Right lobe of liver (tissue), 6 donors: ENCODE results near the gene LAPTM5. TPM values are rescaled to one million over a fixed set of nuclear protein-coding genes. Genes with fewer than 3 reads are reported as not detected.
A peak's percentile ranks its signal among the peaks of the same experiment; 100 is the strongest.

Experiments
- ATAC-seq, 4 donors: fragments of 200-7000 bp; cut with Tn5 transposase; one replicate each; pipeline ENCODE4 v1.9.1; 2020; ENCODE audit warnings: mild to moderate bottlenecking in 4 of 4, moderate library complexity in 4 of 4
- DNase-seq, 3 donors: peaks; one replicate each; pipeline ENCODE4 v3.0.0-alpha.2; 2020
- H3K27ac ChIP-seq, 3 donors: fragments of 200-600 bp; one replicate each; pipeline ENCODE4 v1.8.0; 2022
- H3K27me3 ChIP-seq, 2 donors: fragments of 200-600 bp; one replicate each; pipeline ENCODE4 v1.8.0; 2022
- H3K36me3 ChIP-seq, 4 donors: fragments of 200-600 bp; sonication (generic) in 1 of 4; one replicate each; pipeline versions ENCODE4 v1.5.1 to v1.8.0; 2017 to 2022; ENCODE audit warnings: control low read depth in 1 of 4
- H3K4me1 ChIP-seq, 4 donors: fragments of 200-600 bp; sonication (generic) in 1 of 4; one replicate each; pipeline versions ENCODE4 v1.5.1 to v1.8.0; 2017 to 2022; ENCODE audit warnings: control low read depth in 1 of 4
- H3K4me3 ChIP-seq, 3 donors: fragments of 200-600 bp; one replicate each; pipeline ENCODE4 v1.8.0; 2022
- H3K9me3 ChIP-seq, 4 donors: fragments of 200-600 bp; sonication (generic) in 1 of 4; one replicate each; pipeline versions ENCODE4 v1.5.1 to v1.8.0; 2017 to 2022; ENCODE audit warnings: control low read depth in 1 of 4
- POLR2A ChIP-seq: fragments of 450-650 bp; IDR thresholded peaks from one replicate; pipeline ENCODE4 v1.6.1; 2017; ENCODE audit warnings: antibody characterized with exemption, mild to moderate bottlenecking
- WGBS: methylation state at CpG from one replicate; pipeline ENCODE4 v1.1.6; 2018; ENCODE audit warnings: low coverage, low lambda C conversion rate; ENCODE audit not compliant: insufficient coverage; ENCODE audit errors: missing lambda C conversion rate; 5-methylcytosine and 5-hydroxymethylcytosine counted together
- intact Hi-C, 2 donors: fragments of 100-400 bp; cut with DNase I; formaldehyde crosslinking; loops; one replicate each; pipeline versions ENCODE4 v1.11.2 to v1.14.1; 2022
- total RNA-seq, 6 experiments: library from RNA; depleted of rRNA in 2 of 6; stranded (reverse); fragments of >200 nt in 2 of 6; fragmentation: NEBNext Ultra II Directional in 3 of 6; extraction: Animal tissue kit (Norgen Biotek cat#: 25700) in 3 of 6; gene quantifications; one replicate each; pipeline versions ENCODE4 v1.1.0 to v1.2.4, GENCODE V29; 2016 to 2023
- TF ChIP-seq, protein P1 (sequence below), 4 donors: fragments of 200-600 bp in 3 of 4; fragments of 450-650 bp in 1 of 4; IDR thresholded peaks; one replicate each; pipeline versions ENCODE4 v1.5.1 to v1.8.0; 2016 to 2022; ENCODE audit warnings: antibody characterized with exemption in 4 of 4, mild to moderate bottlenecking in 2 of 4
- donor health status: DM: no; HTN: yes; CAD: no.
- donor health status: DM: no; HTN: no; CAD: no.
- donor health status: DM: no; HTN: no; CAD: no.
- donor health status: DM: no; HTN: yes; CAD: no.
- donor health status: DM: no; HTN: yes; CAD: no.

The LAPTM5 gene
- total RNA-seq, 6 experiments from 2014 or later, result 21.2 to 81.0 (median 29.8) TPM

GRCh38 chr1:30695439-30695841 is 62.1 kb downstream of the LAPTM5 start:
- ATAC-seq, result no peak
- intact Hi-C loops, result loop anchor here in 1 of 2 donors (10.0 kb wide), 1 partner anchor 891 kb away; no protein-coding TSS in a partner anchor
- TF ChIP-seq POLR2A, result no peak
- TF ChIP-seq, protein P1, sequence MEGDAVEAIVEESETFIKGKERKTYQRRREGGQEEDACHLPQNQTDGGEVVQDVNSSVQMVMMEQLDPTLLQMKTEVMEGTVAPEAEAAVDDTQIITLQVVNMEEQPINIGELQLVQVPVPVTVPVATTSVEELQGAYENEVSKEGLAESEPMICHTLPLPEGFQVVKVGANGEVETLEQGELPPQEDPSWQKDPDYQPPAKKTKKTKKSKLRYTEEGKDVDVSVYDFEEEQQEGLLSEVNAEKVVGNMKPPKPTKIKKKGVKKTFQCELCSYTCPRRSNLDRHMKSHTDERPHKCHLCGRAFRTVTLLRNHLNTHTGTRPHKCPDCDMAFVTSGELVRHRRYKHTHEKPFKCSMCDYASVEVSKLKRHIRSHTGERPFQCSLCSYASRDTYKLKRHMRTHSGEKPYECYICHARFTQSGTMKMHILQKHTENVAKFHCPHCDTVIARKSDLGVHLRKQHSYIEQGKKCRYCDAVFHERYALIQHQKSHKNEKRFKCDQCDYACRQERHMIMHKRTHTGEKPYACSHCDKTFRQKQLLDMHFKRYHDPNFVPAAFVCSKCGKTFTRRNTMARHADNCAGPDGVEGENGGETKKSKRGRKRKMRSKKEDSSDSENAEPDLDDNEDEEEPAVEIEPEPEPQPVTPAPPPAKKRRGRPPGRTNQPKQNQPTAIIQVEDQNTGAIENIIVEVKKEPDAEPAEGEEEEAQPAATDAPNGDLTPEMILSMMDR (IDR thresholded peaks at IDR 0.05), result no peak

DNA sequence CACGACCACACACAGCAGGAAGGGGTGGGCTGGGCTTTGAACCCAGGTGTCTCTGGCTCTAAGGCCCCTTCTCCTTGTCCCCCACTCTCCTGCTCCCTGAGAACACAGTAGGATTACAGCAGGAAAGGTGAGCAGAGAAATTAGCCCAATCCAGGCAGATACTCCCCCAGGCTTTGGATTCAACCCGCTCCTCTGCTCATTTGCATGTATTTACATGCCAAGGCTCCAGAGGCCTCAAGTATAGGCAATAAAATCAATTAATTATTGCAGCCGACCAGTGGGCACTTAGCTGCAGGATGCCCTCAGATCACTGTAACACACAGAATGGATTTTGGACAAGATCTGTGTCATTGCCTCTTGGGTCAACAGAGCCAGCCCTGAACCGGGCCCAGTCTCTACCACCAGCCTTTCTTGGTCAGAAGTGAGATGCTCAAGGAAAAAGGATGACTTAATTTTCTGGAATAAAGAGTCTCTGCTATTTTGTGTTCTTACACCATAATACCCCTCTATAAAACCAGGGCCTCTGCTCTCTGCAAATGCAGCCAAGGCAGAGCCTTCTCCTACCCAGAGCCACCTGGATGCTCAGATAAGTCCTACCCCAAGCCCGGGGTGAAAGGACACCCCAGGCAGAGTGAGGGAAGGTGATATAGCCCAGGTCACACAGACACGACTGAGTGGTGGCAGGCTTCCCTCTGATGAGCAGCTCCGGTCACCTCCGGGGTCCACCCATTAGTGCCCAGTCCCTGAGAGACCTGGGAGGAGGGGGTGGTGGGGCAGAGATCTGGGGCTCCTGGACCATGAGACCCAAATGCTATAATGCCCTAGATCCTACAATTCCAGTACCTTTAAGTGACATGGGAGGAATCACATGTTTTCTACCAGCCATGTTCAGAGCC is 63.0 kb downstream of the LAPTM5 start:
- 70% methylated on average over 5 of the region's 8 CpGs for WGBS
- H3K4me1 ChIP-seq, result no peaks in the 10 kb centered on the region
- intact Hi-C loops, result loop anchor here in 1 of 2 donors (10.0 kb wide), 1 partner anchor 890 kb away; no protein-coding TSS in a partner anchor
- no peaks in the 10 kb centered on the region for H3K9me3 ChIP-seq
- H3K27ac ChIP-seq, result no peak overlapping the region
- no peak overlapping the region for H3K4me3 ChIP-seq
- DNase-seq (peak in 1 of 3 donors; percentile 35), ATAC-seq (no peak)
- no peaks in the 10 kb centered on the region for H3K27me3 ChIP-seq
- TF ChIP-seq, protein P1 (IDR thresholded peaks at IDR 0.05), result no peak
- no peak for TF ChIP-seq POLR2A
- H3K36me3 ChIP-seq, result no peaks in the 10 kb centered on the region

More at GRCh38 chr1:30695439-30695841, 62.1 kb downstream of the LAPTM5 start:
- peak in 1 of 3 donors; percentile 33 for DNase-seq
- no peaks in the 10 kb centered on the region for H3K27me3 ChIP-seq
- no peaks in the 10 kb centered on the region for H3K36me3 ChIP-seq
- H3K4me3 ChIP-seq, result no peak overlapping the region
- 59% methylated on average over 6 of the region's 6 CpGs for whole genome bisulfite sequencing
- H3K9me3 ChIP-seq, result no peaks in the 10 kb centered on the region
- no peaks in the 10 kb centered on the region for H3K4me1 ChIP-seq
- no peak overlapping the region for H3K27ac ChIP-seq

GRCh38 chr1:30693822-30694221 is 63.8 kb downstream of the LAPTM5 start:
- no peak for ATAC-seq
- intact Hi-C loops, result loop anchor here in 1 of 2 donors (10.0 kb wide), 1 partner anchor 889 kb away; no protein-coding TSS in a partner anchor
- 33% methylated on average over 5 of the region's 5 CpGs for WGBS
- no peaks in the 10 kb centered on the region for H3K27me3 ChIP-seq
- H3K36me3 ChIP-seq, result no peaks in the 10 kb centered on the region
- DNase-seq, result no peak
- no peaks in the 10 kb centered on the region for H3K4me1 ChIP-seq
- no peaks in the 10 kb centered on the region for H3K9me3 ChIP-seq
- no peak overlapping the region for H3K27ac ChIP-seq
- no peak overlapping the region for H3K4me3 ChIP-seq
- TF ChIP-seq POLR2A, result no peak
- TF ChIP-seq, protein P1 (IDR thresholded peaks at IDR 0.05), result no peak

DNA sequence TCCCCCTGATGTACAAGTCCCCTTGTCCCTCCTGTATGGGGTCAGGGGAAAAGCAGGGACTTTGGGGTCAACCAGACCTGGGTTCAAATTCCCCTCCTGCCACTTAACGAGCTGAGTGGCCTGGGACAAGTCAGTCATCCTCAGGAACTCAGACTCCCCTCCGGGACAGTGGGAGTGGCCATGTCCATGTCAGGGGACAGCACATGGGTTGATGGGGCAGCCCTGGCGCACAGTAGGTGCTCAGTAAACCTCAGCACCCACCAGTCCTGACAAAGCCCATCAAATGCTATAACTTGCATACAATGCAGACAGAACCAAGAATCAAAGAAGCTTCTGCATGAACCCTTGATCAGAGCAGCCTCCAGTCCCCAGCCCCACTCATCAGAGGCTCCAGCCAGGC is 64.2 kb downstream of the LAPTM5 start:
- ATAC-seq (no peak), DNase-seq (peak in 1 of 3 donors; percentile 23)
- Histone ChIP-seq H3K27me3 (no peaks in the 10 kb centered on the region), H3K27ac (no peak overlapping the region), H3K36me3 (no peaks in the 10 kb centered on the region), H3K4me3 (no peak overlapping the region), H3K4me1 (no peaks in the 10 kb centered on the region), H3K9me3 (no peaks in the 10 kb centered on the region)
- TF ChIP-seq POLR2A, result no peak
- TF ChIP-seq, protein P1 (IDR thresholded peaks at IDR 0.05), result no peak
- no CpG with 5 or more reads among the region's 3 CpGs for WGBS
- intact Hi-C loops, result loop anchor here in 1 of 2 donors (10.0 kb wide), 1 partner anchor 889 kb away; no protein-coding TSS in a partner anchor
